MCF 10A (cell line): ENCODE data around the gene KMT2C. TPM values are rescaled to one million over a fixed set of nuclear protein-coding genes. Genes with fewer than 3 reads are reported as not detected.
A peak's percentile ranks its signal among the peaks of the same experiment; 100 is the strongest.

ENCODE experiments used
- BruUV-seq: library from RNA; stranded (reverse); fragments of 400-500 nt; replicated peaks from 2 replicates; lab custom pipeline; 2021; lab: Mats Ljungman, UMichigan
- CTCF ChIA-PET: fragments of 300-600 bp; sonication (Branson Sonifier 250); formaldehyde crosslinking; extraction: SDS; loops from one replicate; lab custom pipeline; 2021; ENCODE audit warnings: antibody characterized with exemption, inconsistent platforms; lab: Yijun Ruan, JAX
- POLR2A ChIA-PET: fragments of 300-600, 350-650 bp; sonication (Branson Sonifier 250); formaldehyde crosslinking; extraction: SDS; loops from one replicate; lab custom pipeline; 2020; ENCODE audit warnings: antibody characterized with exemption, inconsistent platforms; lab: Yijun Ruan, JAX
- DNase-seq: peaks from one replicate; pipeline ENCODE4 v3.0.0-alpha.2; 2018; ENCODE audit not compliant: unreplicated experiment
- H3K27ac Mint-ChIP-seq: one replicate; pipeline ENCODE4 v1.8.0; 2022; ENCODE audit warnings: mild to moderate bottlenecking, low read depth, mixed read lengths; ENCODE audit not compliant: unreplicated experiment
- H3K27me3 Mint-ChIP-seq: one replicate; pipeline ENCODE4 v1.8.0; 2022; ENCODE audit warnings: mixed read lengths; ENCODE audit not compliant: insufficient read depth, unreplicated experiment
- H3K36me3 Mint-ChIP-seq: one replicate; pipeline ENCODE4 v1.8.0; 2022; ENCODE audit warnings: mild to moderate bottlenecking, moderate library complexity, mixed read lengths; ENCODE audit not compliant: insufficient read depth, unreplicated experiment
- H3K4me1 Mint-ChIP-seq: one replicate; pipeline ENCODE4 v1.8.0; 2022; ENCODE audit warnings: mixed read lengths; ENCODE audit not compliant: insufficient read depth, unreplicated experiment
- H3K4me3 Mint-ChIP-seq: one replicate; pipeline ENCODE4 v1.8.0; 2022; ENCODE audit warnings: mild to moderate bottlenecking, moderate library complexity, mixed read lengths; ENCODE audit not compliant: unreplicated experiment
- H3K9me3 Mint-ChIP-seq: one replicate; pipeline ENCODE4 v1.8.0; 2022; ENCODE audit warnings: mixed read lengths; ENCODE audit not compliant: unreplicated experiment
- CTCF ChIP-seq: fragments of 200-600 bp; IDR thresholded peaks from one replicate; pipeline ENCODE4 v1.8.0; 2022; ENCODE audit warnings: antibody characterized with exemption, mild to moderate bottlenecking; ENCODE audit not compliant: unreplicated experiment
- intact Hi-C: fragments of 100-400 bp; cut with micrococcal nuclease; formaldehyde crosslinking; loops from 2 replicates; pipeline ENCODE4 v1.14.1; 2022
- total RNA-seq: library from RNA; stranded (reverse); gene quantifications from 2 replicates; pipeline ENCODE4 v1.2.3, GENCODE V29; 2022

The KMT2C gene
- total RNA-seq, 1 experiment from 2014 or later = 54.6 TPM

GRCh38 chr7:152189061-152189460, 246.7 kb downstream of the KMT2C start:
- DNase-seq = no peak
- ChIA-PET POLR2A (interaction anchor here (0.9 to 1.0 kb wide), 2 partner anchors 11 kb away, joined by 3 read pairs; no protein-coding TSS in a partner anchor), CTCF (interaction anchor here (0.6 to 0.7 kb wide), 2 partner anchors 221 to 872 kb away, joined by 3 to 4 read pairs; no protein-coding TSS in a partner anchor)
- H3K9me3 Mint-ChIP-seq = no peaks in the 10 kb centered on the region
- TF ChIP-seq CTCF = no peak
- no peaks in the 10 kb centered on the region for H3K4me1 Mint-ChIP-seq
- H3K36me3 Mint-ChIP-seq = peaks cover 67% of the 10 kb centered on the region
- no TSS peak for BruUV-seq
- H3K27ac Mint-ChIP-seq = no peak overlapping the region
- H3K4me3 Mint-ChIP-seq = no peak overlapping the region
- H3K27me3 Mint-ChIP-seq = no peaks in the 10 kb centered on the region
- intact Hi-C loops = no loop called here

GRCh38 chr7:152185558-152185957, 250.2 kb downstream of the KMT2C start:
- ChIA-PET CTCF (interaction anchor here (0.6 to 1.2 kb wide), 2 partner anchors 28 to 66 kb away, joined by 3 read pairs; no protein-coding TSS in a partner anchor), POLR2A (no interaction called here)
- peaks cover 75% of the 10 kb centered on the region for H3K36me3 Mint-ChIP-seq
- H3K9me3 Mint-ChIP-seq = no peaks in the 10 kb centered on the region
- no peaks in the 10 kb centered on the region for H3K27me3 Mint-ChIP-seq
- H3K4me3 Mint-ChIP-seq = no peak overlapping the region
- DNase-seq = no peak
- no peak for TF ChIP-seq CTCF
- intact Hi-C loops = no loop called here
- no peak overlapping the region for H3K27ac Mint-ChIP-seq
- no peaks in the 10 kb centered on the region for H3K4me1 Mint-ChIP-seq
- BruUV-seq = no TSS peak

- H3K4me1 Mint-ChIP-seq = no peaks in the 10 kb centered on the region
- intact Hi-C loops = no loop called here
- TF ChIP-seq CTCF = no peak
- peaks cover 90% of the 10 kb centered on the region for H3K36me3 Mint-ChIP-seq
- CTCF ChIA-PET = interaction anchor here (0.5 kb wide), 1 partner anchor 1819 kb away, joined by 3 read pairs; no protein-coding TSS in a partner anchor
- no peak overlapping the region for H3K4me3 Mint-ChIP-seq
- no TSS peak for BruUV-seq
- POLR2A ChIA-PET = interaction anchor here (0.7 kb wide), 1 partner anchor 284 kb away, joined by 4 read pairs; no protein-coding TSS in a partner anchor
- no peaks in the 10 kb centered on the region for H3K27me3 Mint-ChIP-seq
- no peaks in the 10 kb centered on the region for H3K9me3 Mint-ChIP-seq
- peak; percentile 22 for DNase-seq
- H3K27ac Mint-ChIP-seq = no peak overlapping the region
Observed at GRCh38 chr7:152180587-152180986, 255.2 kb downstream of the KMT2C start.

GRCh38 chr7:152180048-152180447, 255.8 kb downstream of the KMT2C start:
- Mint-ChIP-seq H3K4me3 (no peak overlapping the region), H3K9me3 (no peaks in the 10 kb centered on the region), H3K36me3 (peaks cover 84% of the 10 kb centered on the region), H3K4me1 (no peaks in the 10 kb centered on the region), H3K27ac (no peak overlapping the region), H3K27me3 (no peaks in the 10 kb centered on the region)
- TF ChIP-seq CTCF = no peak
- intact Hi-C loops = no loop called here
- DNase-seq = no peak
- POLR2A ChIA-PET = interaction anchor here (0.7 kb wide), 1 partner anchor 284 kb away, joined by 4 read pairs; no protein-coding TSS in a partner anchor
- no TSS peak for BruUV-seq
- CTCF ChIA-PET = no interaction called here
